ENCODE measurements around the gene CENPP.

DNA sequence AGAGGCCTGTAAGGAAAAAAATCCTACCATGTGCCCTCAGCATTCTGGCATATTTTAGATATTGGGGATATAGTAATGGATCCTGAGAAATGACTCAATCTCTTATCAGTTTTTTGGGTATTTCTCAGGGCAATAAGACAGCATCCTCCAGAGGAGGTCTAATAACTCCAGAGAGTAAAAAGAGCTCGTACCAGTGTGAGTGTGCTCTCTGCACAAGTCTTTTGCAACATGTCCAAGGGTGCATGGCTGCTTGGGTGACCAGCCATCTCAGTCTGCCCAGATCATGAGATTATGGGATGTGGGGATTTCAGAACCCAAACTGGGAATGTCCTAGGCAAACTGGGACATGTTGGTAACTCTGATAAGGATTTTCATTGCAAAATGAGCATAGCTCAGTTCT lies 141.3 kb downstream of the CENPP start:
- TF ChIP-seq, protein P1, sequence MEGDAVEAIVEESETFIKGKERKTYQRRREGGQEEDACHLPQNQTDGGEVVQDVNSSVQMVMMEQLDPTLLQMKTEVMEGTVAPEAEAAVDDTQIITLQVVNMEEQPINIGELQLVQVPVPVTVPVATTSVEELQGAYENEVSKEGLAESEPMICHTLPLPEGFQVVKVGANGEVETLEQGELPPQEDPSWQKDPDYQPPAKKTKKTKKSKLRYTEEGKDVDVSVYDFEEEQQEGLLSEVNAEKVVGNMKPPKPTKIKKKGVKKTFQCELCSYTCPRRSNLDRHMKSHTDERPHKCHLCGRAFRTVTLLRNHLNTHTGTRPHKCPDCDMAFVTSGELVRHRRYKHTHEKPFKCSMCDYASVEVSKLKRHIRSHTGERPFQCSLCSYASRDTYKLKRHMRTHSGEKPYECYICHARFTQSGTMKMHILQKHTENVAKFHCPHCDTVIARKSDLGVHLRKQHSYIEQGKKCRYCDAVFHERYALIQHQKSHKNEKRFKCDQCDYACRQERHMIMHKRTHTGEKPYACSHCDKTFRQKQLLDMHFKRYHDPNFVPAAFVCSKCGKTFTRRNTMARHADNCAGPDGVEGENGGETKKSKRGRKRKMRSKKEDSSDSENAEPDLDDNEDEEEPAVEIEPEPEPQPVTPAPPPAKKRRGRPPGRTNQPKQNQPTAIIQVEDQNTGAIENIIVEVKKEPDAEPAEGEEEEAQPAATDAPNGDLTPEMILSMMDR (IDR thresholded peaks at IDR 0.05; ENCODE audit: low read depth, low read length) = no peak
- no peak for TF ChIP-seq EZH2phosphoT487 (IDR thresholded peaks at IDR 0.05; ENCODE audit: low read depth)
